Chondrocyte (in vitro differentiated cells): ENCODE results near the gene PBX3. TPM values are rescaled to one million over a fixed set of nuclear protein-coding genes. Genes with fewer than 3 reads are reported as not detected.

Experiments used
- DNase-seq: peaks from one replicate; pipeline ENCODE4 v3.0.0; 2021; ENCODE audit warnings: mixed read lengths, low spot score
- H3K27ac Mint-ChIP-seq: one replicate; pipeline ENCODE4 v1.8.0; 2021; ENCODE audit warnings: mild to moderate bottlenecking, moderate library complexity, mixed read lengths; ENCODE audit not compliant: unreplicated experiment
- H3K27me3 Mint-ChIP-seq: 2 replicates; pipeline ENCODE4 v1.8.0; 2021; ENCODE audit warnings: low read depth, mixed read lengths
- H3K36me3 Mint-ChIP-seq: 2 replicates; pipeline ENCODE4 v1.8.0; 2021; ENCODE audit warnings: low read depth, mixed read lengths
- H3K4me1 Mint-ChIP-seq: 2 replicates; pipeline ENCODE4 v1.8.0; 2021; ENCODE audit warnings: low read depth, mild to moderate bottlenecking, mixed read lengths
- H3K4me3 Mint-ChIP-seq: one replicate; pipeline ENCODE4 v1.8.0; 2021; ENCODE audit warnings: mild to moderate bottlenecking, moderate library complexity, mixed read lengths; ENCODE audit not compliant: unreplicated experiment
- H3K9me3 Mint-ChIP-seq: 2 replicates; pipeline ENCODE4 v1.8.0; 2021; ENCODE audit warnings: low read depth, mixed read lengths
- CTCF ChIP-seq: fragments of 200-600 bp; sonication (generic); IDR thresholded peaks from 2 replicates; pipeline ENCODE4 v1.5.0; 2021; ENCODE audit warnings: antibody characterized with exemption, mild to moderate bottlenecking, moderate library complexity
- total RNA-seq: library from RNA; stranded (reverse); gene quantifications from 3 replicates; pipeline ENCODE4 v1.2.1, GENCODE V29; 2021

PBX3 gene
- total RNA-seq, 1 donor from 2014 or later: 24.1 TPM

GRCh38 chr9:125977223-125977622 is 230.1 kb downstream of the PBX3 start:
- Mint-ChIP-seq H3K27ac (no peak overlapping the region), H3K36me3 (peaks cover 13% of the 10 kb centered on the region), H3K9me3 (peaks cover 34% of the 10 kb centered on the region), H3K4me1 (no peaks in the 10 kb centered on the region), H3K27me3 (peaks cover 2% of the 10 kb centered on the region), H3K4me3 (no peak overlapping the region)
- DNase-seq: no peak
- no peak for TF ChIP-seq CTCF

- Mint-ChIP-seq H3K9me3 (peaks cover 34% of the 10 kb centered on the region), H3K27me3 (peaks cover 9% of the 10 kb centered on the region), H3K4me3 (no peak overlapping the region), H3K36me3 (peaks cover 13% of the 10 kb centered on the region), H3K27ac (no peak overlapping the region), H3K4me1 (no peaks in the 10 kb centered on the region)
- DNase-seq: no peak
- TF ChIP-seq CTCF: no peak
These were observed 232.2 kb downstream of the PBX3 start for GRCh38 chr9:125979383-125979782.

GRCh38 chr9:125982798-125983406 is 235.7 kb downstream of the PBX3 start:
- H3K4me3 Mint-ChIP-seq: no peak overlapping the region
- H3K9me3 Mint-ChIP-seq: peaks cover 28% of the 10 kb centered on the region
- DNase-seq: peak; percentile 49
- no peak for TF ChIP-seq CTCF
- no peak overlapping the region for H3K27ac Mint-ChIP-seq
- H3K36me3 Mint-ChIP-seq: peaks cover 12% of the 10 kb centered on the region
- peaks cover 11% of the 10 kb centered on the region for H3K27me3 Mint-ChIP-seq
- H3K4me1 Mint-ChIP-seq: no peaks in the 10 kb centered on the region

GRCh38 chr9:125983681-125984080 is 236.5 kb downstream of the PBX3 start:
- TF ChIP-seq CTCF: no peak
- Mint-ChIP-seq H3K27ac (no peak overlapping the region), H3K4me3 (no peak overlapping the region), H3K4me1 (no peaks in the 10 kb centered on the region), H3K9me3 (peaks cover 22% of the 10 kb centered on the region), H3K27me3 (peaks cover 13% of the 10 kb centered on the region), H3K36me3 (peaks cover 11% of the 10 kb centered on the region)
- DNase-seq: no peak

GRCh38 chr9:125984461-125984860 is 237.3 kb downstream of the PBX3 start:
- H3K36me3 Mint-ChIP-seq: peaks cover 9% of the 10 kb centered on the region
- TF ChIP-seq CTCF: no peak
- no peaks in the 10 kb centered on the region for H3K4me1 Mint-ChIP-seq
- no peak overlapping the region for H3K4me3 Mint-ChIP-seq
- DNase-seq: peak; percentile 52
- peaks cover 18% of the 10 kb centered on the region for H3K9me3 Mint-ChIP-seq
- H3K27ac Mint-ChIP-seq: no peak overlapping the region
- peaks cover 14% of the 10 kb centered on the region for H3K27me3 Mint-ChIP-seq
